ENCODE data around the gene ADAM8.
"Not testable (repeated sequence)": the region's sequence is repeated elsewhere in the genome, so short reads cannot be mapped to it uniquely, and the experiment has no call there.

Gene ADAM8

GRCh38 chr10:133236401-133237240 is 40.0 kb downstream of the ADAM8 start:
- no peak for TF ChIP-seq ZNF274 (IDR thresholded peaks at IDR 0.05; ENCODE audit: low read depth, low read length)
- no peak overlapping the region for H3K4me3 ChIP-seq (ENCODE audit: low read length)

DNA sequence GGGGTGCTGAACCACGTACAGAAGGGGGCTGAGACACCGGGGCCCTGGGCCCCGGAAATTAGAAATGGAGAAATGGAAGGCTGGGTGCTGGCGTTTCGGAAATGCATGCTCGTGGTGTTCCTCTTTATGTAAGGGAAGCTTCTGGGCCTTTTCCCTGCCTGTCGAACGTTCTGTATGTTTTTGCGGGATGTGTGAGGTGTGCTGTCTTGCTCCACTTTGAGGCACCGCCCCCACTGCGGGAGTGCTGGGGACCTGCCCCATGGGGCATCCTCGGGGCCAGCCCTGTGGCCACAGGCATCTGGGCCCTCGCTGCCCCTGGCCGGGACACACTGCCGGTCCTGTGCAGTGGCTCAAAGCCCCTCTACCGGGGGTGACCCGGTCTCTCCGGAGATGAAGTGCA is 40.7 kb downstream of the ADAM8 start:
- no peak for TF ChIP-seq ZNF274 (IDR thresholded peaks at IDR 0.05; ENCODE audit: low read depth, low read length)
- no peak overlapping the region for H3K4me3 ChIP-seq (ENCODE audit: low read length)

DNA sequence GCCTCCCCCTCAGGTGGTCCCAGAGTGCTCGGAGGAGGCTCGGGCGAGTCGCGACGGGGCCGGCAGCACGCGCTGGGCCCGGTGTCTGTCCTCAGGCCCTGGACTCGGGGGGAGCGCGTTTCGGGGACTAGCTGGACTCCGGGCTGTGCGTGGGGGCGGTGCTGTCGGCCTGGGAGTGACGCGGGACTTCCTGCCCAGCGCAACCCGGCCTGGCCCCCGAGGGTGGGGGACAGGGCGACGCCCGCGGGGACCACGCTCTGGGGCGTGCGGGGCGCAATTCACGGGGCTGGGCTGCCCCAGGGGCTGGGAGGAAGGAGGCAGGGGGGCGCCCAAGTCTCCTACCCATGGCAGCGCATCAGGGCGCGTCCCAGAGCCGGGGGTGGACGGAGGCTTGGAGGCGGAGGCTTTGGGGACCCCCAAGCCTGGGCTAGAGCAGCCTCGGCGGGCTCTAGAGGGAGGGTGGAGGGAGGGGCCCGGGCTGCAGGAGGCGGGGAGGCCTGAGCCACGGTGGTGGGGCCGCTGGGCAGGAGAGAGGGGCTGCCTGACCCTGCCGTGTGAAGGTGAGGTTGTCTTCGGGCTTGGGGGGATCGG is 41.3 kb downstream of the ADAM8 start:
- H3K4me3 ChIP-seq (ENCODE audit: low read length) = no peak overlapping the region
- no peak for TF ChIP-seq ZNF274 (IDR thresholded peaks at IDR 0.05; ENCODE audit: low read depth, low read length)

DNA sequence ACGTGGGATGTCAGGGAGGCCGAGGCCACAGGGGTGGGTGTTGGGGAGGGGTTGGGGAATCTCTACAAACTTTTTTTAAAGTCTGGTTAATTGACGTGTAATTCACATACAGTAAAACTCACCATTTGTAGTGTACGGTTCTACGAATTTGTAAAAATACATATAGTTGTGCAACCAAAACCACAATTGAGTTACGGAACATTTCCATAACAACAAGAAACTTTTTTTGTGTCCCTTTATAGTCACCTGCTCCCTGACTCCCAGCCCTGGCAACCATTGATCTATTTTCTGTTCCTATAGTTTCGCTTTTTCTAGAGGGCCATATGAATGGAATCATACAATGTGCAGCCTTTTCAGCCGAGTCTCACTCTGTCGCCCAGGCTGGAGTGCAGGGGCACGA is 41.9 kb downstream of the ADAM8 start:
- H3K4me3 ChIP-seq (ENCODE audit: low read length) = not testable (repeated sequence)

DNA sequence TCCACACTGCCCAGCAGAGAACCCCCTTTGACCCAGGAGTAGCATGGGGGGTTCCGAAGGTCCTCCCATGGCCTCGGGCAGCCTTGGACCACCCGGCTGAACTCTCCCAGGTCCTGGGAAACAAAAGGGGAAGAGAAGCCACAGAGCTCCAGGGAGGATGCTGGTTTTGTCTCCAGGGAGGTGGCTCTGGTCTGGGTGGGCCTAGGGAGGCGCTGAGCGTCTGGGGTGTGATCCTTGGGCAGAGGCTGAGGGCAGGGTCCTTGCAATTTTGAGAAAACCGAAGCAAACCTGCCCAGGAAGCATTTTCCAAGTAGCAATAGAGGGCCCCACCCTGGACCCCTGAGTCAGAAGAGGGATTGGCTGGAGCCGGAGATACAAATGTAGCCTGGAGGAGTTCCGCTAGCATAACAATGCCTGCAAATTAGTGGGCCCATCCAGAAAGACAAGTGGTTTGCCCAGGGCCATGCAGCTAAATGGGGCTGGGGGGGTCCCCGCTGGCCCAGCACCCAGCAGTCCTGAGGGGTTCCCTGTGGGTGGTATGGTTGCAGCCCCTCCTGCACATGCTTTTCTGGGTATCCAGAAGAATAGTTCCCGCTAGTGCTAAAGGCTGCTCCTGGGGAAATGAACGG is 44.6 kb downstream of the ADAM8 start:
- no peak for TF ChIP-seq ZNF274 (IDR thresholded peaks at IDR 0.05; ENCODE audit: low read depth, low read length)
- H3K4me3 ChIP-seq (ENCODE audit: low read length) = no peak overlapping the region

- TF ChIP-seq ZNF274 (IDR thresholded peaks at IDR 0.05; ENCODE audit: low read depth, low read length) = no peak
- H3K4me3 ChIP-seq (ENCODE audit: low read length) = no peak overlapping the region
Measured at GRCh38 chr10:133231244-133231945, 45.3 kb downstream of the ADAM8 start.

DNA sequence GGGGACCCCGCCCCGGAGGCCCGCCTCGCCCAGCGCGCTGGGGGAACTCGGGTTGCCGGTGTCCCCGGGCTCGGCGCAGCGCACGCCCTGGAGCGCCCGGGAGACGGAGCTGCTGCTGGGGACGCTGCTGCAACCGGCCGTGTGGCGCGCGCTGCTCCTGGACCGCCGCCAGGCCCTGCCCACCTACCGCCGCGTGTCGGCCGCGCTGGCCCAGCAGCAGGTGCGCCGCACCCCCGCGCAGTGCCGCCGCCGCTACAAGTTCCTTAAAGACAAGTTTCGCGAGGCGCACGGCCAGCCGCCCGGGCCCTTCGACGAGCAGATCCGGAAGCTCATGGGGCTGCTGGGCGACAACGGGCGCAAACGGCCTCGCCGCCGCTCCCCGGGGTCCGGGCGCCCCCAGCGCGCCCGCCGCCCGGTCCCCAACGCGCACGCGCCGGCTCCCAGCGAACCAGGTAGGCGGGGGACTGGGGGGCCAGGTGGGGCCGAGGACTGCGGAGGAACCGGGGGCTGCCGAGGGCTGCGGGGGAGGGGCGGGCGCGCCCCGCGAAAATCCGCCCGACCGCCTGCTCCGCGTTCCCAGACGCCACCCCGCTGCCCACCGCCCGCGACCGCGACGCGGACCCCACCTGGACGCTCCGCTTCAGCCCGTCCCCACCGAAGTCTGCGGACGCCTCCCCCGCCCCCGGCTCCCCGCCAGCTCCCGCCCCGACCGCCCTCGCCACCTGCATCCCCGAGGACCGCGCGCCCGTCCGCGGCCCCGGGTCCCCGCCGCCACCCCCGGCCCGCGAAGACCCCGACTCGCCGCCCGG is 46.1 kb downstream of the ADAM8 start:
- TF ChIP-seq ZNF274 (IDR thresholded peaks at IDR 0.05; ENCODE audit: low read depth, low read length) = no peak
- no peak overlapping the region for H3K4me3 ChIP-seq (ENCODE audit: low read length)

- no peak within 1 kb of the TSS for H3K4me3 ChIP-seq (ENCODE audit: low read length)
- TF ChIP-seq ZNF274 (IDR thresholded peaks at IDR 0.05; ENCODE audit: low read depth, low read length) = no peak
Measured at GRCh38 chr10:133230044-133230361, 46.7 kb downstream of the ADAM8 start, which contains the start of gene UTF1. Gene UTF1 (plus strand): TSS chr10:133230217. CDS start chr10:133230289, 72 bp downstream.

- no peak overlapping the region for H3K4me3 ChIP-seq (ENCODE audit: low read length)
Measured at GRCh38 chr10:133229265-133230043, 47.2 kb downstream of the ADAM8 start.

DNA sequence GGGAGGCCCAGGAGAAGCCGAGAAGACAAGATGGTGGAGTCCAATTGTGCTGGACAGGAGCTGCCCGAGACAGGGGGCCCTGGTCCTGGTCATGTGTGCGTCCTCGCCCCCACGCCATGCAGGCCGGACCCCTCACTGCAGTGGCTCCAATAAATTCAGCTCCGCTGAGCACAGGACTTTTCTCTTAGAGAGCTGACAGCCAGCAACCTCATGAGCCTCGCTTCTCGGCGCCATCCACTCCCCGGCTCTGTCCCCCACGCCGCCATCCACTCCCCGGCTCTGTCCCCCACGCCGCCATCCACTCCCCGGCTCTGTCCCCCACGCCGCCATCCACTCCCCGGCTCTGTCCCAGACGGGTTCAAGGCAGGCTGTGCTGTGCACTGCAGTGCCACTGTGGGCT is 49.4 kb downstream of the ADAM8 start:
- no peak overlapping the region for H3K4me3 ChIP-seq (ENCODE audit: low read length)

More at GRCh38 chr10:133229265-133230043, 47.2 kb downstream of the ADAM8 start:
- no peak for TF ChIP-seq ZNF274 (IDR thresholded peaks at IDR 0.05; ENCODE audit: low read depth, low read length)

DNA sequence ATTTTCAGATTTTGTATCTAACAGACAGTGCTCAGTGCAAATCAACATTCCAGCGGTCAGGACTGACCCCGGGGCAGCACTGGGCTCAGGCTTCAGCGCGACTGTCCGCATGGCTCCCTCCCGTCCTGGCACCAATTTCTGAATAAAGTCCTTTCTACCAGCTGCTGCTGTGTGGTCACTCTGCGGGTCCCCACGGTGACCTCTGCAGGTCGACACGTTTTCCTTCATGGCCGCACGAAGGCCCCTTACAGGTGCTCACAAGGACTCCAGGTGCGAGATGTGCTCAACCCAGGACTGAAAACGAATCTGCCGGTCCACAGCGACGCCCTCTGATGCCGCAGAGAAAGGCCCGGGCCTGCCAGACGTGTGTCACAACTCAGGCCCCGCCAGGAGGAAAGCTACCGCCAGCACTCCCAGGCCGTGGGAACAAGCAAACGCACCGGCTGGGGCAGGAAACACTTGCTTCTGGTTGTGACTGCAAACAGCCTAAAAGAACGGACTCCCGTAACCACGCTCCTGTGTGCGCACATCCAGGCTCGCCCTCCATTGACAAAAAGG is 50.3 kb downstream of the ADAM8 start:
- H3K4me3 ChIP-seq (ENCODE audit: low read length) = no peak overlapping the region
- no peak for TF ChIP-seq ZNF274 (IDR thresholded peaks at IDR 0.05; ENCODE audit: low read depth, low read length)

More for the DNA sequence above, 49.4 kb downstream of the ADAM8 start:
- TF ChIP-seq ZNF274 (IDR thresholded peaks at IDR 0.05; ENCODE audit: low read depth, low read length) = no peak

DNA sequence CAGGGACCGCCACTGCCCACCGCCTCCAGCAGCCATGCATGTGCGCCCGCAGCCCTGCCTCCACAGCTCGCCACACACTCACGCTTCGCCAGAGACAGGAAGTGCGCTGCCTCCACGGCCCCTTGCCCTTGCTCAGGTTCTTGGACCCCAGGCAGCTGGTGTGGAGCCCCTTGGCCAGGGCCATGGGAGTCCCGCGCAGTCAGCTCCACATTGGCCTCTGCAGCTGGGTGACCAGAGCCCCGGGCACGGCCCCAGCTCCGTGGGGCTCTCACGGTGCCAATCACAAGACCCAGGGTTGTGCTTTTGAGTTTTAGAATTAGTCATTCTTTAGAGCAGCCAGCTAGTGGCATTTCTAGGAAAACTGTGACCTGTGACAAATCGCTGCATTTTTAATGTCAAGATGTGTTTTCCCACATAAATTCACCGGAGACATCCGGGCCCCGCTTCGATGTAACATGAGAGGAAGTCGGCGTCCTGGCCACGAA is 50.9 kb downstream of the ADAM8 start:
- no peak overlapping the region for H3K4me3 ChIP-seq (ENCODE audit: low read length)
- TF ChIP-seq ZNF274 (IDR thresholded peaks at IDR 0.05; ENCODE audit: low read depth, low read length) = no peak
